ENCODE data around the gene B3GALT2. TPM values are rescaled to one million over a fixed set of nuclear protein-coding genes. Genes with fewer than 3 reads are reported as not detected.

The B3GALT2 gene
- total RNA-seq, 1 donor from 2014 or later, result 83.4 TPM

- intact Hi-C loops (cut with micrococcal nuclease), result no loop called here
- ATAC-seq (no peak), DNase-seq (no peak)
Measured at GRCh38 chr1:193185211-193185610, 1.2 kb downstream of the B3GALT2 start.

GRCh38 chr1:193184776-193185175 is 1.6 kb downstream of the B3GALT2 start:
- intact Hi-C loops (cut with micrococcal nuclease), result no loop called here
- no peak for ATAC-seq
- DNase-seq, result no peak

- ATAC-seq (peak; percentile 33), DNase-seq (no peak)
- intact Hi-C loops (cut with micrococcal nuclease), result no loop called here
Measured at GRCh38 chr1:193183019-193183627, 3.3 kb downstream of the B3GALT2 start.

- ATAC-seq, result peak; percentile 58
- DNase-seq, result no peak
- intact Hi-C loops (cut with micrococcal nuclease), result no loop called here
Measured at GRCh38 chr1:193181985-193182384, 4.4 kb downstream of the B3GALT2 start.

GRCh38 chr1:193181536-193181935 is 4.9 kb downstream of the B3GALT2 start:
- intact Hi-C loops (cut with micrococcal nuclease), result no loop called here
- no peak for DNase-seq
- no peak for ATAC-seq

- intact Hi-C loops (cut with micrococcal nuclease), result no loop called here
- no peak for ATAC-seq
- DNase-seq, result no peak
Measured at GRCh38 chr1:193179094-193179493, 7.3 kb downstream of the B3GALT2 start.

- intact Hi-C loops (cut with micrococcal nuclease), result no loop called here
- ATAC-seq (no peak), DNase-seq (no peak)
Measured at GRCh38 chr1:193176788-193177187, 9.6 kb downstream of the B3GALT2 start.

- intact Hi-C loops (cut with micrococcal nuclease), result no loop called here
- DNase-seq (no peak), ATAC-seq (no peak)
Measured at GRCh38 chr1:193176113-193176512, 10.3 kb downstream of the B3GALT2 start.

GRCh38 chr1:193157360-193157759 is 29.1 kb downstream of the B3GALT2 start:
- ATAC-seq, result no peak
- no peak for DNase-seq
- intact Hi-C loops (cut with micrococcal nuclease), result no loop called here

- ATAC-seq (no peak), DNase-seq (no peak)
- intact Hi-C loops (cut with micrococcal nuclease), result no loop called here
Measured at GRCh38 chr1:193156822-193157142, 29.6 kb downstream of the B3GALT2 start.

GRCh38 chr1:193156117-193156821 is 30.1 kb downstream of the B3GALT2 start:
- DNase-seq (no peak), ATAC-seq (no peak)
- intact Hi-C loops (cut with micrococcal nuclease), result no loop called here

- intact Hi-C loops (cut with micrococcal nuclease), result no loop called here
- DNase-seq, result no peak
- ATAC-seq, result no peak
Measured at GRCh38 chr1:193144999-193145398, 41.4 kb downstream of the B3GALT2 start.

GRCh38 chr1:193144361-193144938 is 42.0 kb downstream of the B3GALT2 start:
- intact Hi-C loops (cut with micrococcal nuclease), result no loop called here
- ATAC-seq (no peak), DNase-seq (no peak)

GRCh38 chr1:193143285-193143684 is 43.1 kb downstream of the B3GALT2 start:
- ATAC-seq (no peak), DNase-seq (no peak)
- intact Hi-C loops (cut with micrococcal nuclease), result no loop called here

- ATAC-seq (no peak), DNase-seq (no peak)
- intact Hi-C loops (cut with micrococcal nuclease), result no loop called here
Measured at GRCh38 chr1:193142409-193142808, 44.0 kb downstream of the B3GALT2 start.

GRCh38 chr1:193141804-193142203 is 44.6 kb downstream of the B3GALT2 start:
- DNase-seq, result no peak
- intact Hi-C loops (cut with micrococcal nuclease), result no loop called here
- ATAC-seq, result no peak

- intact Hi-C loops (cut with micrococcal nuclease), result no loop called here
- DNase-seq (no peak), ATAC-seq (peak; percentile 44)
Measured at GRCh38 chr1:193140254-193140653, 46.2 kb downstream of the B3GALT2 start.

GRCh38 chr1:193131266-193131860 is 55.0 kb downstream of the B3GALT2 start:
- intact Hi-C loops (cut with micrococcal nuclease), result no loop called here
- no peak for DNase-seq
- no peak for ATAC-seq

All from left ventricle myocardium superior (tissue), 1 donor.